SU-DHL-6 (cell line): Measurements from ENCODE around the gene NCMAP.

Experiments
- CTCF ChIP-seq: fragments of 200-600 bp; sonication (generic); IDR thresholded peaks from one replicate; pipeline ENCODE4 v1.5.1; 2017; ENCODE audit warnings: antibody characterized with exemption, mild to moderate bottlenecking, low read length, moderate library complexity; ENCODE audit not compliant: insufficient read depth, poor library complexity, severe bottlenecking
- EZH2phosphoT487 ChIP-seq: fragments of 200-600 bp; sonication (generic), shearing (Covaris generic); conservative IDR thresholded peaks from 2 replicates; pipeline ENCODE4 v1.6.1; 2018; ENCODE audit warnings: mild to moderate bottlenecking, antibody characterized with exemption, low read length, moderate library complexity, mixed read lengths

- TF ChIP-seq CTCF (no peak), EZH2phosphoT487 (no peak)
Measured at GRCh38 chr1:24526045-24526444, 29.8 kb upstream of the NCMAP start.
